Astrocyte (in vitro differentiated cells and primary cell): Measurements from ENCODE around the gene CCHCR1. TPM values are rescaled to one million over a fixed set of nuclear protein-coding genes. Genes with fewer than 3 reads are reported as not detected.
"Not testable (repeated sequence)": the region's sequence is repeated elsewhere in the genome, so short reads cannot be mapped to it uniquely, and the experiment has no call there.

Source experiments
- DNase-seq: peaks from one replicate; pipeline ENCODE4 v3.0.0-alpha.2; 2010; ENCODE audit warnings: low read depth
- FAIRE-seq: peaks from 2 replicates; lab custom pipeline; 2011; peaks lifted over from hg19 to GRCh38; lab: Jason Lieb, UNC
- H2AFZ ChIP-seq: 2 replicates; pipeline ENCODE4 v1.6.0; 2012; ENCODE audit warnings: low read depth, low read length, inconsistent platforms
- H3K27ac ChIP-seq: 2 replicates; pipeline ENCODE4 v1.5.1; 2011; ENCODE audit warnings: low read depth, low read length, inconsistent platforms
- H3K27me3 ChIP-seq: 2 replicates; pipeline ENCODE4 v1.6.0; 2011; ENCODE audit warnings: low read length, inconsistent platforms; ENCODE audit not compliant: insufficient read depth
- H3K36me3 ChIP-seq: 2 replicates; pipeline ENCODE4 v1.5.1; 2011; ENCODE audit warnings: low read length, inconsistent platforms; ENCODE audit not compliant: insufficient read depth
- H3K4me1 ChIP-seq: 2 replicates; pipeline ENCODE4 v1.5.1; 2011; ENCODE audit warnings: low read length, inconsistent platforms; ENCODE audit not compliant: insufficient read depth
- H3K4me2 ChIP-seq: 2 replicates; pipeline ENCODE4 v1.6.0; 2012; ENCODE audit warnings: low read length, inconsistent platforms
- H3K4me3 ChIP-seq: 2 replicates; pipeline ENCODE4 v1.5.1; 2011; ENCODE audit warnings: low read depth, mild to moderate bottlenecking, low read length, inconsistent platforms; ENCODE audit not compliant: insufficient read depth
- H3K79me2 ChIP-seq: 2 replicates; pipeline ENCODE4 v1.6.0; 2012; ENCODE audit warnings: mild to moderate bottlenecking, low read length, inconsistent platforms; ENCODE audit not compliant: insufficient read depth
- H3K9ac ChIP-seq: 2 replicates; pipeline ENCODE4 v1.6.0; 2012; ENCODE audit warnings: mild to moderate bottlenecking, low read length, inconsistent platforms
- H3K9me3 ChIP-seq: 2 replicates; pipeline ENCODE4 v1.5.1; 2012; ENCODE audit warnings: low read depth, mild to moderate bottlenecking, low read length, inconsistent platforms; ENCODE audit not compliant: insufficient read depth
- H4K20me1 ChIP-seq: 2 replicates; pipeline ENCODE4 v1.6.0; 2012; ENCODE audit warnings: low read length, inconsistent platforms; ENCODE audit not compliant: insufficient read depth
- H3K27ac Mint-ChIP-seq: one replicate; pipeline ENCODE4 v1.8.0; 2021; ENCODE audit warnings: mild to moderate bottlenecking, mixed read lengths; ENCODE audit not compliant: unreplicated experiment
- H3K27me3 Mint-ChIP-seq: one replicate; pipeline ENCODE4 v1.8.0; 2021; ENCODE audit warnings: low read depth, mixed read lengths; ENCODE audit not compliant: unreplicated experiment
- H3K36me3 Mint-ChIP-seq: one replicate; pipeline ENCODE4 v1.8.0; 2021; ENCODE audit warnings: low read depth, mixed read lengths; ENCODE audit not compliant: unreplicated experiment
- H3K4me1 Mint-ChIP-seq: one replicate; pipeline ENCODE4 v1.8.0; 2021; ENCODE audit warnings: low read depth, mixed read lengths; ENCODE audit not compliant: unreplicated experiment
- H3K4me3 Mint-ChIP-seq: one replicate; pipeline ENCODE4 v1.8.0; 2021; ENCODE audit warnings: mild to moderate bottlenecking, moderate library complexity, mixed read lengths; ENCODE audit not compliant: unreplicated experiment
- H3K9me3 Mint-ChIP-seq: one replicate; pipeline ENCODE4 v1.8.0; 2021; ENCODE audit warnings: mild to moderate bottlenecking, mixed read lengths; ENCODE audit not compliant: unreplicated experiment
- CTCF ChIP-seq: IDR thresholded peaks from 2 replicates; pipeline ENCODE4 v1.5.1; 2011; ENCODE audit warnings: low read depth, mild to moderate bottlenecking, inconsistent platforms, low read length, moderate library complexity; ENCODE audit not compliant: insufficient read depth
- EZH2 ChIP-seq: IDR thresholded peaks from 2 replicates; pipeline ENCODE4 v1.6.1; 2012; ENCODE audit warnings: mild to moderate bottlenecking, low read length, inconsistent platforms; ENCODE audit not compliant: insufficient read depth
- total RNA-seq: library from RNA; stranded (reverse); gene quantifications from 2 replicates; pipeline ENCODE4 v1.2.1, GENCODE V29; 2021

CCHCR1 gene
- total RNA-seq, 1 donor from 2014 or later, result 11.5 TPM

- H3K27me3 Mint-ChIP-seq, result no peaks in the 10 kb centered on the region
- DNase-seq (no peak), FAIRE-seq (no peak)
- H3K9me3 Mint-ChIP-seq, result no peaks in the 10 kb centered on the region
- TF ChIP-seq CTCF (no peak), EZH2 (no peak)
- H3K4me3 ChIP-seq, result no peak overlapping the region
- no peak overlapping the region for H2AFZ ChIP-seq
- no peak overlapping the region for H3K27ac ChIP-seq
- no peaks in the 10 kb centered on the region for H3K79me2 ChIP-seq
- H3K27ac Mint-ChIP-seq, result no peak overlapping the region
- peaks cover 3% of the 10 kb centered on the region for H3K4me1 Mint-ChIP-seq
- H3K9ac ChIP-seq, result no peak overlapping the region
- H3K4me3 Mint-ChIP-seq, result no peak overlapping the region
- H3K9me3 ChIP-seq, result no peaks in the 10 kb centered on the region
- H3K4me1 ChIP-seq, result no peaks in the 10 kb centered on the region
- peaks cover 2% of the 10 kb centered on the region for H3K36me3 Mint-ChIP-seq
- H3K4me2 ChIP-seq, result no peak overlapping the region
- H4K20me1 ChIP-seq, result no peaks in the 10 kb centered on the region
- no peaks in the 10 kb centered on the region for H3K36me3 ChIP-seq
- no peaks in the 10 kb centered on the region for H3K27me3 ChIP-seq
These were observed 36.6 kb upstream of the CCHCR1 start for GRCh38 chr6:31194061-31194834.

- Mint-ChIP-seq H3K27me3 (no peaks in the 10 kb centered on the region), H3K36me3 (peaks cover 2% of the 10 kb centered on the region), H3K27ac (no peak overlapping the region), H3K9me3 (no peaks in the 10 kb centered on the region), H3K4me1 (peaks cover 3% of the 10 kb centered on the region), H3K4me3 (no peak overlapping the region)
- no peaks in the 10 kb centered on the region for H3K27me3 ChIP-seq
- no peaks in the 10 kb centered on the region for H3K36me3 ChIP-seq
- no peak for FAIRE-seq
- H3K9me3 ChIP-seq, result no peaks in the 10 kb centered on the region
- no peaks in the 10 kb centered on the region for H3K79me2 ChIP-seq
- H3K9ac ChIP-seq, result no peak overlapping the region
- H3K4me1 ChIP-seq, result no peaks in the 10 kb centered on the region
- H3K4me2 ChIP-seq, result no peak overlapping the region
- no peaks in the 10 kb centered on the region for H4K20me1 ChIP-seq
- no peak overlapping the region for H2AFZ ChIP-seq
- H3K27ac ChIP-seq, result no peak overlapping the region
- H3K4me3 ChIP-seq, result no peak overlapping the region
- TF ChIP-seq CTCF (no peak), EZH2 (no peak)
- DNase-seq, result no peak
These were observed 35.6 kb upstream of the CCHCR1 start for GRCh38 chr6:31193206-31193605.

GRCh38 chr6:31192431-31193105 is 35.0 kb upstream of the CCHCR1 start:
- not testable (repeated sequence) for H3K36me3 ChIP-seq, H3K4me3 Mint-ChIP-seq, H3K4me2 ChIP-seq, H4K20me1 ChIP-seq, H3K9me3 Mint-ChIP-seq, H3K27ac ChIP-seq, H3K4me1 Mint-ChIP-seq, H3K27me3 Mint-ChIP-seq, H3K27me3 ChIP-seq, H3K36me3 Mint-ChIP-seq, H3K27ac Mint-ChIP-seq, H3K9me3 ChIP-seq, H3K79me2 ChIP-seq, H2AFZ ChIP-seq, FAIRE-seq, H3K4me1 ChIP-seq, H3K4me3 ChIP-seq, H3K9ac ChIP-seq
- TF ChIP-seq CTCF, result peak; percentile 49
- DNase-seq, result peak; percentile 48
